Ovary (tissue), 3 donors: ENCODE measurements around the gene ZNF503.
A peak's percentile ranks its signal among the peaks of the same experiment; 100 is the strongest.

ENCODE experiments used
- CTCF ChIP-seq, 3 donors: fragments of 450-650 bp in 2 of 3; fragments of 200-600 bp in 1 of 3; IDR thresholded peaks; one replicate each; pipeline versions ENCODE4 v1.5.1 to v1.8.0; 2016 to 2022; ENCODE audit warnings: antibody characterized with exemption in 3 of 3, mild to moderate bottlenecking in 1 of 3
- EP300 ChIP-seq: sonication (generic); formaldehyde crosslinking; IDR thresholded peaks from one replicate; pipeline ENCODE4 v1.6.1; 2017; ENCODE audit warnings: antibody characterized with exemption
- POLR2A ChIP-seq: fragments of 450-650 bp; IDR thresholded peaks from one replicate; pipeline ENCODE4 v1.6.1; 2017; ENCODE audit warnings: antibody characterized with exemption, mild to moderate bottlenecking, moderate library complexity
- donor health status: DM: no; HTN: no; CAD: no.

- TF ChIP-seq CTCF (IDR thresholded peaks at IDR 0.05) (peak; percentile 38 to 54 (median 38)), POLR2A (no peak), EP300 (no peak)
Measured at GRCh38 chr10:75399461-75400162, 2.0 kb downstream of the ZNF503 start.
